Upper lobe of left lung (tissue), 6 donors: Measurements from ENCODE around the gene ZNF70. TPM values are rescaled to one million over a fixed set of nuclear protein-coding genes. Genes with fewer than 3 reads are reported as not detected.
A peak's percentile ranks its signal among the peaks of the same experiment; 100 is the strongest.

Source experiments
- ATAC-seq, 2 donors: fragments of 200-7000 bp; cut with Tn5 transposase; one replicate each; pipeline ENCODE4 v1.9.1; 2022; ENCODE audit warnings: mild to moderate bottlenecking in 2 of 2, moderate library complexity in 2 of 2; ENCODE audit not compliant: low FRiP score in 2 of 2
- DNase-seq, 2 donors: peaks; one replicate each; pipeline ENCODE4 v3.0.0-alpha.2; 2019 to 2020
- H3K27ac ChIP-seq, 4 donors: fragments of 200-600 bp; sonication (generic); one replicate each; pipeline ENCODE4 v1.5.1; 2016 to 2019
- H3K27me3 ChIP-seq, 4 donors: fragments of 200-600 bp; sonication (generic); one replicate each; pipeline ENCODE4 v1.5.1; 2017 to 2019
- H3K36me3 ChIP-seq, 4 donors: fragments of 200-600 bp; sonication (generic); one replicate each; pipeline ENCODE4 v1.5.1; 2016 to 2019
- H3K4me1 ChIP-seq, 4 donors: fragments of 200-600 bp; sonication (generic); one replicate each; pipeline ENCODE4 v1.5.1; 2018 to 2019
- H3K4me3 ChIP-seq, 4 donors: fragments of 200-600 bp; sonication (generic); one replicate each; pipeline ENCODE4 v1.5.1; 2017 to 2019; ENCODE audit warnings: mild to moderate bottlenecking in 2 of 4, moderate library complexity in 1 of 4
- H3K9me3 ChIP-seq, 4 donors: fragments of 200-600 bp; sonication (generic); one replicate each; pipeline ENCODE4 v1.5.1; 2018 to 2019
- EP300 ChIP-seq, 4 donors: sonication (generic); formaldehyde crosslinking; IDR thresholded peaks; one replicate each; pipeline ENCODE4 v1.5.1; 2017; ENCODE audit warnings: antibody characterized with exemption in 4 of 4, control low read depth in 2 of 4
- POLR2A ChIP-seq, 4 donors: fragments of 450-650 bp; IDR thresholded peaks; one replicate each; pipeline ENCODE4 v1.5.1; 2016 to 2017; ENCODE audit warnings: antibody characterized with exemption in 4 of 4, mild to moderate bottlenecking in 2 of 4
- POLR2AphosphoS5 ChIP-seq, 2 donors: sonication (generic); formaldehyde crosslinking; IDR thresholded peaks; one replicate each; pipeline ENCODE4 v1.5.1; 2017; ENCODE audit warnings: antibody characterized with exemption in 2 of 2
- WGBS, 2 donors: methylation state at CpG; one replicate each; pipeline ENCODE4 v1.1.5; 2017 to 2018; 5-methylcytosine and 5-hydroxymethylcytosine counted together
- total RNA-seq, 6 donors: library from RNA; depleted of rRNA in 4 of 6; stranded (reverse); fragments of >200 nt in 4 of 6; gene quantifications; one replicate each; pipeline versions ENCODE4 v1.1.0 to v1.2.1, GENCODE V29; 2016 to 2021
- TF ChIP-seq, protein P1 (sequence below), 6 experiments: fragments of 450-650 bp in 4 of 6; fragments of 200-600 bp in 2 of 6; sonication (generic) in 2 of 6; IDR thresholded peaks; one replicate each; pipeline ENCODE4 v1.5.1; 2016 to 2019; ENCODE audit warnings: antibody characterized with exemption in 6 of 6
- donor health status: DM: no; HTN: no; CAD: no; lungs with moderate emphysema.
- donor health status: DM: no; HTN: yes; CAD: no; lungs with severe emphysema.

The ZNF70 gene
- total RNA-seq, 6 donors from 2014 or later: 3.0 to 9.4 (median 5.4) TPM

DNA sequence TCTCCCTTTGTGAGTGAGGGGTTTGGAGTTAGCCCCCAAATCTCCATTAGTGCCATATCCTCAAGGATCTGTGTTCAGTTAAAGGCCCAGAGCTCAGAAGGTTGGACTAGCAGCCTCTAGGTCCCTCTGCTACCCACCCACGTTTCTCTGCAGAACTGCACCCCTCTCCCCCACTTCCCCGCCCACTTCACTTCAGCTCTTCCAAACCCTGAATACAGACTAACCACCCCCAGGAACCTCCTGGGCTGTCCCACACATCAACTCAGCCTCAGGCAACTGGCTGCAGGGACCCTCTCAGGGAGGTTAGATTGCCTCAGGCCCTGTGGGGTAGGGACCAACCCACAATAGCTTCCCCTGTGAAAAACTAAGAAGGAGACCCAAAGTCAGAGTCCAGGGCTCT lies 2.5 kb upstream of the ZNF70 start:
- no peak for TF ChIP-seq EP300 (IDR thresholded peaks at IDR 0.05)
- TF ChIP-seq POLR2A (IDR thresholded peaks at IDR 0.05): no peak
- TF ChIP-seq, protein P1, sequence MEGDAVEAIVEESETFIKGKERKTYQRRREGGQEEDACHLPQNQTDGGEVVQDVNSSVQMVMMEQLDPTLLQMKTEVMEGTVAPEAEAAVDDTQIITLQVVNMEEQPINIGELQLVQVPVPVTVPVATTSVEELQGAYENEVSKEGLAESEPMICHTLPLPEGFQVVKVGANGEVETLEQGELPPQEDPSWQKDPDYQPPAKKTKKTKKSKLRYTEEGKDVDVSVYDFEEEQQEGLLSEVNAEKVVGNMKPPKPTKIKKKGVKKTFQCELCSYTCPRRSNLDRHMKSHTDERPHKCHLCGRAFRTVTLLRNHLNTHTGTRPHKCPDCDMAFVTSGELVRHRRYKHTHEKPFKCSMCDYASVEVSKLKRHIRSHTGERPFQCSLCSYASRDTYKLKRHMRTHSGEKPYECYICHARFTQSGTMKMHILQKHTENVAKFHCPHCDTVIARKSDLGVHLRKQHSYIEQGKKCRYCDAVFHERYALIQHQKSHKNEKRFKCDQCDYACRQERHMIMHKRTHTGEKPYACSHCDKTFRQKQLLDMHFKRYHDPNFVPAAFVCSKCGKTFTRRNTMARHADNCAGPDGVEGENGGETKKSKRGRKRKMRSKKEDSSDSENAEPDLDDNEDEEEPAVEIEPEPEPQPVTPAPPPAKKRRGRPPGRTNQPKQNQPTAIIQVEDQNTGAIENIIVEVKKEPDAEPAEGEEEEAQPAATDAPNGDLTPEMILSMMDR (IDR thresholded peaks at IDR 0.05): no peak
- TF ChIP-seq POLR2AphosphoS5 (IDR thresholded peaks at IDR 0.05): no peak

DNA sequence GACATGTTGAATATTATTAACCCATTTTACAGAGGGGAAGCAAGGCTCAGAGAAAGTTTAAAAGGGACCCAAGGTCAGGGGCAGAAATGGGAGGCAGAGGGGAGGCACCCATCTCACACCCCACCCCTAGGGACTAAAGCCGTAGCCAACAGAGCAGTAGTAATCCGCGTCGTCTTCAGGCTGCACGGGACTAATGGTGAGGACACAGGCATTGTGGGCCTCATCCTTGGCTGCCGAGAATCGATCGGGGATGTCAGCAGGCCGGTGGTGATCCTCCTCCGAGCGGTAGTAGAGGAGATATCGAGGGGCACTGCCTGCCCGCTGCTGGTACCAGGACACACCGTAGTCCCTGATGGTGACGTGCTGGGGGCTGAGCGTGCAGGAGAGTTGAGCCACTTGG lies 1.8 kb upstream of the ZNF70 start:
- ATAC-seq: no peak
- no peaks in the 10 kb centered on the region for H3K9me3 ChIP-seq
- 94% methylated on average over 16 of the region's 16 CpGs for WGBS, 2 donors

More for the DNA sequence above, 2.5 kb upstream of the ZNF70 start:
- WGBS, 2 donors: 56 to 78% methylated on average over 2 of the region's 2 CpGs
- Histone ChIP-seq H3K4me1 (peaks cover 0 to 18% (median 13%) of the 10 kb centered on the region in 4 donors), H3K27ac (no peak overlapping the region), H3K27me3 (no peaks in the 10 kb centered on the region), H3K36me3 (no peaks in the 10 kb centered on the region), H3K9me3 (no peaks in the 10 kb centered on the region), H3K4me3 (no peak overlapping the region)
- ATAC-seq: no peak
- DNase-seq: no peak

DNA sequence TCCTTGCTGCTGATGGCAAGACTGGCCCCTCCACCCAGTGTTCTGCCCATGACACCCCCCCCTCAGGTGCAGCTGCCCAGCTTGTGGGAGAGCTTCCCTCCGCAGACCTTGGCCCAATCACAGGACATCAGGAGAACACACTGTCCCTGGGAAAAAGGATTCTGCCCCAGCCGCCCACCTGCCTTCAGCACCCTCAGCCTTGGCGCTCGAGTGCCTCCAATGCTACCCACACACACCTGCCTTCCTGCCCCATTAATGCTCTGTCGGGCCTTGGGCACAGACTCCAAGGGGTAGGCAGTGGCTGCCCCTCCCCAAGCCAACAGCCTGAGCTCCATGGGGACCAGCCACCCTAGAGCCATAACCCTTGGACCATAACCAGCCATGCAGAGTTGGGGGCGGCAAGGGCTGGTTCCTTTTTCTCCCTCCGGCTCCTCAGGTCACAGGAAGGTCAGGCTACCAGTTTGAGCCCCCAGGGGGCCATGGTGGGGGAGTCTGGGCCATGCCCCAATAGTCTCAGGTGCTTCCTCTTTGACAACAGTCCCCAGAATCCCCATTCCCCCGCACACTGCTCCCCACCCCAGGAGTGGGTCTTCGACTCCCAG lies 1.3 kb upstream of the ZNF70 start:
- DNase-seq (peak in 1 of 2 donors; percentile 32), ATAC-seq (no peak)
- Histone ChIP-seq H3K9me3 (no peaks in the 10 kb centered on the region), H3K4me3 (peak overlapping the region in 1 of 4 donors; percentile 75), H3K4me1 (peaks cover 0 to 18% (median 13%) of the 10 kb centered on the region in 4 donors), H3K27ac (no peak overlapping the region), H3K36me3 (no peaks in the 10 kb centered on the region), H3K27me3 (no peaks in the 10 kb centered on the region)
- no peak for TF ChIP-seq EP300 (IDR thresholded peaks at IDR 0.05)
- no peak for TF ChIP-seq POLR2A (IDR thresholded peaks at IDR 0.05)
- TF ChIP-seq, protein P1 (IDR thresholded peaks at IDR 0.05): no peak
- no peak for TF ChIP-seq POLR2AphosphoS5 (IDR thresholded peaks at IDR 0.05)
- 75 to 91% methylated on average over 5 to 9 of the region's 9 CpGs for WGBS, 2 donors

More for the DNA sequence above, 1.8 kb upstream of the ZNF70 start:
- H3K27me3 ChIP-seq: no peaks in the 10 kb centered on the region
- peak in 1 of 2 donors; percentile 39 for DNase-seq
- H3K4me1 ChIP-seq: peaks cover 0 to 18% (median 13%) of the 10 kb centered on the region in 4 donors
- no peak overlapping the region for H3K4me3 ChIP-seq
- no peaks in the 10 kb centered on the region for H3K36me3 ChIP-seq
- TF ChIP-seq EP300 (IDR thresholded peaks at IDR 0.05): no peak
- TF ChIP-seq POLR2AphosphoS5 (IDR thresholded peaks at IDR 0.05): no peak
- TF ChIP-seq, protein P1 (IDR thresholded peaks at IDR 0.05): no peak
- no peak for TF ChIP-seq POLR2A (IDR thresholded peaks at IDR 0.05)
- no peak overlapping the region for H3K27ac ChIP-seq

DNA sequence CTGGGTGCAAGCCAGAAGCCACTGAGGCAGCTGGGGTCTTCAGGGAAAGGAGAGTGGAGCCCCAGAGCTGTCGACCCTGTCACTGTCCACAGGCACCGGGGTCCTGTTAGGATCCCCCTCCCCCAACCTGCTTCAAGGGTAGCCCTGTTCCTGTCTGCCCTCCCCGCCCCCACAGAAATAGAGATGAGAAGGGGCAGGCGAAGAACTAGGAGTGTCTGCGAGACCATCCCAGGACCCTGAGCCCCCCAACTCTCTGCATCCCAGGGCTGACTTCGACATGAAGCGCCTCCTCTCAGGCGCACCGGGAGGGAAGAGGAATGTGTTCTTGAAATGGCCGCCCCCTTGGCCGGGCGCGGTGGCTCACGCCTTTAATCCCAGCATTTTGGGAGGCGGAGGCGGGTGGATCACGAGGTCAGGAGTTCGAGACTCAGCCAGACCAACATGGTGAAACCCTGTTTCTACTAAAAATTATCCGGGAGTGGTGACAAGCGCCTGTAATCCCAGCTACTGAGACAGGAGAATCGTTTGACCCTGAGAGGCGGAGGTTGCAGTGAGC lies 607 bp upstream of the ZNF70 start:
- DNase-seq: peak in 1 of 2 donors; percentile 79
- TF ChIP-seq POLR2A (IDR thresholded peaks at IDR 0.05) (no peak), EP300 (IDR thresholded peaks at IDR 0.05) (no peak), POLR2AphosphoS5 (IDR thresholded peaks at IDR 0.05) (no peak)
- TF ChIP-seq, protein P1 (IDR thresholded peaks at IDR 0.05): no peak
- WGBS, 2 donors: 39 to 56% methylated on average over 17 to 22 of the region's 22 CpGs
- Histone ChIP-seq H3K4me3 (peak overlapping the region; percentile 51 to 78 (median 76)), H3K27me3 (no peaks in the 10 kb centered on the region), H3K36me3 (no peaks in the 10 kb centered on the region), H3K27ac (peak overlapping the region; percentile 90 to 94 (median 92)), H3K4me1 (peaks cover 0 to 18% (median 13%) of the 10 kb centered on the region in 4 donors), H3K9me3 (no peaks in the 10 kb centered on the region)
- ATAC-seq: peak; percentile 4 to 54
